Esophagus squamous epithelium (tissue), 4 donors: Measurements from ENCODE around the gene LAMTOR1.

Experiments used
- POLR2A ChIP-seq, 4 donors: fragments of 450-650 bp; IDR thresholded peaks; one replicate each; pipeline ENCODE4 v1.6.1; 2017; ENCODE audit warnings: antibody characterized with exemption in 4 of 4, mild to moderate bottlenecking in 4 of 4, moderate library complexity in 3 of 4
- TF ChIP-seq, protein P1 (sequence below), 6 experiments: fragments of 450-650 bp in 4 of 6; fragments of 200-600 bp in 2 of 6; sonication (generic) in 2 of 6; IDR thresholded peaks; one replicate each; pipeline ENCODE4 v1.5.1; 2016 to 2019; ENCODE audit warnings: antibody characterized with exemption in 6 of 6, mild to moderate bottlenecking in 4 of 6, moderate library complexity in 4 of 6

DNA sequence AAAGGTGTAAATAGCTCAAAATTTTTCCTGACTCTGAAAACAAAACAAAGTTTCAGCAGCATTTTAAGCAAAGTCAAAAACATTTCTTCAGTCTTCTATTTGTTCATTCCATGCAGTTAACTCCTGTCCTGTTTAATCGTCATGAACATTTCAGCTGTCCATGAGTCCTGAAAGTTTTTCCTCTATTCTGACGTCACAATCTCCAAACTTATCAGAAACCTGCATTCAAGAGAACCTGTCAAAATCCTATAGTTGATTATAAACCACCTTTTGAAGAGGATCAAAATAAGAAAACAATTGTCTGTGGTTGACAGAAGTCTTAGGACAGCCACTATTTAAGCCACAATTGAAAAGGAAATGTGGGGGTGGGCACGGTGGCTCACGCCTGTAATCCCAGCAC lies 47.8 kb upstream of the LAMTOR1 start:
- TF ChIP-seq, protein P1, sequence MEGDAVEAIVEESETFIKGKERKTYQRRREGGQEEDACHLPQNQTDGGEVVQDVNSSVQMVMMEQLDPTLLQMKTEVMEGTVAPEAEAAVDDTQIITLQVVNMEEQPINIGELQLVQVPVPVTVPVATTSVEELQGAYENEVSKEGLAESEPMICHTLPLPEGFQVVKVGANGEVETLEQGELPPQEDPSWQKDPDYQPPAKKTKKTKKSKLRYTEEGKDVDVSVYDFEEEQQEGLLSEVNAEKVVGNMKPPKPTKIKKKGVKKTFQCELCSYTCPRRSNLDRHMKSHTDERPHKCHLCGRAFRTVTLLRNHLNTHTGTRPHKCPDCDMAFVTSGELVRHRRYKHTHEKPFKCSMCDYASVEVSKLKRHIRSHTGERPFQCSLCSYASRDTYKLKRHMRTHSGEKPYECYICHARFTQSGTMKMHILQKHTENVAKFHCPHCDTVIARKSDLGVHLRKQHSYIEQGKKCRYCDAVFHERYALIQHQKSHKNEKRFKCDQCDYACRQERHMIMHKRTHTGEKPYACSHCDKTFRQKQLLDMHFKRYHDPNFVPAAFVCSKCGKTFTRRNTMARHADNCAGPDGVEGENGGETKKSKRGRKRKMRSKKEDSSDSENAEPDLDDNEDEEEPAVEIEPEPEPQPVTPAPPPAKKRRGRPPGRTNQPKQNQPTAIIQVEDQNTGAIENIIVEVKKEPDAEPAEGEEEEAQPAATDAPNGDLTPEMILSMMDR (IDR thresholded peaks at IDR 0.05): no peak
- no peak for TF ChIP-seq POLR2A (IDR thresholded peaks at IDR 0.05)
